Fibroblast of pulmonary artery (primary cell): ENCODE results near the gene VKORC1L1.

Experiments used
- DNase-seq: peaks from one replicate; pipeline ENCODE4 v3.0.0-alpha.2; 2010; ENCODE audit warnings: low read depth
- H3K4me3 ChIP-seq: replicated peaks from 2 replicates; pipeline ENCODE4 v1.5.1; 2011; ENCODE audit warnings: low read depth, mild to moderate bottlenecking, control low read depth, low read length, moderate library complexity
- CTCF ChIP-seq: IDR thresholded peaks from 2 replicates; pipeline ENCODE4 v1.5.1; 2011; ENCODE audit warnings: mild to moderate bottlenecking, control low read depth, low read length, inconsistent platforms; ENCODE audit errors: missing control alignments

Gene VKORC1L1

GRCh38 chr7:65910237-65910636 lies 37.4 kb downstream of the VKORC1L1 start:
- no peak overlapping the region for H3K4me3 ChIP-seq
- no peak for TF ChIP-seq CTCF
- DNase-seq: peak; percentile 24

GRCh38 chr7:65912237-65912636 lies 39.4 kb downstream of the VKORC1L1 start:
- no peak for TF ChIP-seq CTCF
- no peak overlapping the region for H3K4me3 ChIP-seq
- DNase-seq: no peak

- DNase-seq: no peak
- TF ChIP-seq CTCF: no peak
- H3K4me3 ChIP-seq: no peak overlapping the region
These were observed 43.2 kb downstream of the VKORC1L1 start for GRCh38 chr7:65915921-65916657.

GRCh38 chr7:65923316-65923715 lies 50.4 kb downstream of the VKORC1L1 start:
- TF ChIP-seq CTCF: no peak
- DNase-seq: no peak
- no peak overlapping the region for H3K4me3 ChIP-seq

GRCh38 chr7:65924193-65924592 lies 51.3 kb downstream of the VKORC1L1 start:
- no peak overlapping the region for H3K4me3 ChIP-seq
- DNase-seq: no peak
- no peak for TF ChIP-seq CTCF

GRCh38 chr7:65925040-65925439 lies 52.2 kb downstream of the VKORC1L1 start:
- no peak overlapping the region for H3K4me3 ChIP-seq
- DNase-seq: no peak
- TF ChIP-seq CTCF: no peak

- TF ChIP-seq CTCF: no peak
- H3K4me3 ChIP-seq: no peak overlapping the region
These were observed 53.7 kb downstream of the VKORC1L1 start for GRCh38 chr7:65926588-65926987.

More at GRCh38 chr7:65926588-65926987, 53.7 kb downstream of the VKORC1L1 start:
- DNase-seq: no peak
